GM19025 (cell line): Measurements from ENCODE around the gene NCK2.

Experiments used
- ATAC-seq: cut with Tn5 transposase; IDR thresholded peaks from one replicate; pipeline ENCODE4 v1.9.1; 2021; ENCODE audit warnings: mild to moderate bottlenecking, low read depth, moderate library complexity; ENCODE audit not compliant: unreplicated experiment

The NCK2 gene

GRCh38 chr2:105808423-105809096 lies 63.8 kb downstream of the NCK2 start:
- no peak for ATAC-seq

GRCh38 chr2:105809097-105809473 lies 64.4 kb downstream of the NCK2 start:
- no peak for ATAC-seq

- ATAC-seq = no peak
Observed at GRCh38 chr2:105809723-105810122, 65.0 kb downstream of the NCK2 start.

- peak; percentile 93 for ATAC-seq
Observed at GRCh38 chr2:105812180-105813044, 67.7 kb downstream of the NCK2 start.

- ATAC-seq = no peak
Observed at GRCh38 chr2:105813045-105813315, 68.3 kb downstream of the NCK2 start.

GRCh38 chr2:105813405-105813804 lies 68.7 kb downstream of the NCK2 start:
- no peak for ATAC-seq

GRCh38 chr2:105814291-105814940 lies 69.7 kb downstream of the NCK2 start:
- no peak for ATAC-seq

GRCh38 chr2:105815401-105815800 lies 70.7 kb downstream of the NCK2 start:
- no peak for ATAC-seq

GRCh38 chr2:105820151-105820550 lies 75.4 kb downstream of the NCK2 start:
- ATAC-seq = no peak

- ATAC-seq = no peak
Observed at GRCh38 chr2:105820691-105821090, 76.0 kb downstream of the NCK2 start.

- ATAC-seq = no peak
Observed at GRCh38 chr2:105821428-105822125, 76.9 kb downstream of the NCK2 start.

- peak; percentile 93 for ATAC-seq
Observed at GRCh38 chr2:105822186-105822585, 77.5 kb downstream of the NCK2 start.

GRCh38 chr2:105824446-105824845 lies 79.7 kb downstream of the NCK2 start:
- ATAC-seq = no peak

GRCh38 chr2:105827351-105828096 lies 82.8 kb downstream of the NCK2 start:
- ATAC-seq = no peak

GRCh38 chr2:105828558-105828957 lies 83.8 kb downstream of the NCK2 start:
- ATAC-seq = no peak

GRCh38 chr2:105834931-105835330 lies 90.2 kb downstream of the NCK2 start:
- no peak for ATAC-seq

GRCh38 chr2:105836341-105836740 lies 91.6 kb downstream of the NCK2 start:
- ATAC-seq = no peak

GRCh38 chr2:105836840-105837692 lies 92.4 kb downstream of the NCK2 start:
- no peak for ATAC-seq

GRCh38 chr2:105839793-105840192 lies 95.1 kb downstream of the NCK2 start:
- ATAC-seq = no peak
